Thyroid gland (tissue), 4 donors: ENCODE results near the gene CCDC122.

ENCODE experiments used
- POLR2A ChIP-seq, 2 donors: fragments of 450-650 bp; IDR thresholded peaks; one replicate each; pipeline ENCODE4 v1.6.1; 2017; ENCODE audit warnings: antibody characterized with exemption in 2 of 2, mild to moderate bottlenecking in 2 of 2, moderate library complexity in 1 of 2
- TF ChIP-seq, protein P1 (sequence below), 6 experiments: fragments of 200-600 bp in 3 of 6; fragments of 450-650 bp in 3 of 6; sonication (generic) in 3 of 6; IDR thresholded peaks; one replicate each; pipeline ENCODE4 v1.5.1; 2016 to 2019; ENCODE audit warnings: antibody characterized with exemption in 6 of 6, mild to moderate bottlenecking in 2 of 6, inconsistent platforms in 1 of 6, moderate library complexity in 1 of 6

DNA sequence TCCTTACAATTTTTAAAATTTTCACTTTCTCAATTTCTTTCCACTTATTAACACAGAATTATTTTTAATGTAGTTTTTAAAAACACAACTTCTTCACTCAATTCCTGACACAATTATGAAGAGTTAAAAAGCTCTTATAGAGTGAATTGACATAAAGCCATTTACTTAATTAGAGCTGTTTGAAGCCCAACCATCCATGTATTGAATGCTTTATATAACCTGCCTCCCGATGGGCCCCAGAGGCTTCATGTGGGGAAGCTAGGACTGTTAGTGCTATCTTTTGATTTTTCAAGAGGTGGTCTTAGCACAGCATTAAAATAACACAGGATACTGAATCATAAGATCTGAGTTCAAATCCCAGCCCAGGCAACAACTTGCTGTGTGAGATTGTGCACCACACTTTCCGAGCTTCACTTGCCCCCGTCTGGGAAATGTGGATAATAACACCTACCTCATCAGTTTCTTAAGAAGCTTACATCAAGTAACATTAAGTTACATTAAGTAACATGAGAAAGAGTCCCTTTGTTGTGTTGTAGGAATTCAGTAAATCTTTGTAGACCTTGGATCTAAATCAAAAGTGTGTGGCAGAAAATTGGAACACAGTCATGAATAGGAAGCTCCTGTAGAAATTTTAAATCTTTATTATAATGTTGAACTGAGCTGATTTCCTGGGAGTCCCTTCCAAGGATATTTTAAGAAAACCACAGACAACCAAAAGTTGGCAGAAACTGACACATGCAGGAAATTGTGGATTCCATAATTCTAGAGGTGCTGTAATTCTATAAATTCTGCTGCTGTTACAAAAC lies 87.3 kb downstream of the CCDC122 start:
- TF ChIP-seq, protein P1, sequence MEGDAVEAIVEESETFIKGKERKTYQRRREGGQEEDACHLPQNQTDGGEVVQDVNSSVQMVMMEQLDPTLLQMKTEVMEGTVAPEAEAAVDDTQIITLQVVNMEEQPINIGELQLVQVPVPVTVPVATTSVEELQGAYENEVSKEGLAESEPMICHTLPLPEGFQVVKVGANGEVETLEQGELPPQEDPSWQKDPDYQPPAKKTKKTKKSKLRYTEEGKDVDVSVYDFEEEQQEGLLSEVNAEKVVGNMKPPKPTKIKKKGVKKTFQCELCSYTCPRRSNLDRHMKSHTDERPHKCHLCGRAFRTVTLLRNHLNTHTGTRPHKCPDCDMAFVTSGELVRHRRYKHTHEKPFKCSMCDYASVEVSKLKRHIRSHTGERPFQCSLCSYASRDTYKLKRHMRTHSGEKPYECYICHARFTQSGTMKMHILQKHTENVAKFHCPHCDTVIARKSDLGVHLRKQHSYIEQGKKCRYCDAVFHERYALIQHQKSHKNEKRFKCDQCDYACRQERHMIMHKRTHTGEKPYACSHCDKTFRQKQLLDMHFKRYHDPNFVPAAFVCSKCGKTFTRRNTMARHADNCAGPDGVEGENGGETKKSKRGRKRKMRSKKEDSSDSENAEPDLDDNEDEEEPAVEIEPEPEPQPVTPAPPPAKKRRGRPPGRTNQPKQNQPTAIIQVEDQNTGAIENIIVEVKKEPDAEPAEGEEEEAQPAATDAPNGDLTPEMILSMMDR (IDR thresholded peaks at IDR 0.05): no peak
- TF ChIP-seq POLR2A (IDR thresholded peaks at IDR 0.05): no peak
